ENCODE data around the gene SCGB3A2.

Gene SCGB3A2, protein sequence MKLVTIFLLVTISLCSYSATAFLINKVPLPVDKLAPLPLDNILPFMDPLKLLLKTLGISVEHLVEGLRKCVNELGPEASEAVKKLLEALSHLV

DNA sequence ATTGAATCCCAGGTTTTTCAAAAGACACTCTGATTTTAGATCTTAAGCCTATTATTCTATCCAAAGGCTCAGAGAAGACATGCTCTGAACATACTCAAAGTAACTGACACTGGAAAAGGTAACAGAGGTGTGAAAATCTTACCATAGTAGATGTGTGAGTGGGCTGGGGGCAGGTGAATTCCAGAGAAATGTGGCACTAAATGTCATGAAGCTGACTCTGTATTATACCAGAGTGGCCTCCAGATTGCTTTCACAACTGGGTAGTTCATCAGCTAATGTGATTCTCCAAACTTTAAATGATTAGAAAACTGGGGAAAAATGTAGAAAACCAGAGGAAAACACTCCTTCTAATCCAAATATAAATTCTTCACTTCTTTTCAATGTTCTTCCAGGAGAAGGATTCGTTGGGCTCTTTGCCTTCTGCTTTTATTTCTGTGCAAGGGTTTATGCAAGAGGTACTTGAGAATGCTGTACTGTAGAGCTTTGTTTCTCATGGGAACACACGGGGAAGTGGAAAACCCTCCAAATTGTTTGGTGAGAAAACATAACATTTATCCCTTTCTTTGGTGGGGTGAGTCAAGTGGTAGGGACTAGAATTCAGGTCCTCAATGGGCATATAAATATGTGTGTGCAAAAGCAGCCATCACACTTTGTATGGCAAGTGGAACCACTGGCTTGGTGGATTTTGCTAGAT lies at the start of gene SCGB3A2:
Gene SCGB3A2, plus strand, starts transcription at position 646 of the 694 bp plus-strand sequence. CDS start 93 bp downstream, outside the sequence.
- DNase-seq = no peak

DNA sequence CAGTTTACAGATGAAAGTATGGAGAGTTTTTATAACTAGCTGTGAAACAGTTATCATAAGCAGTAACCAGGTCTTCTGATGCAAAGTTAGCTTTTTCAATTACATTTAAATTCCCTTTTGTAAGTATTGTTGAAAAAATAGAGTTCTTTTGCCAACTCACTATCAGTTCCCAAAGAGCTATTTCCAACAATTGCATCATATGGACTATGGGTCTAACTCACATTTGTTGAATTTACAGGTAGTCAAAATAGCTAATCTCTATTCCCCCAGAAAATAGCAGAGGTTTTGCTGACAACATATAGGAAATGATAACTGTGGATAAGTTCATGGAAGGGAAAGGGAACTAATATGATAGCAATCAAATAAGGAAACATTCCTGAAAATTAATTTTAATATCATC lies 48.5 kb upstream of the SCGB3A2 start:
- DNase-seq = no peak

DNA sequence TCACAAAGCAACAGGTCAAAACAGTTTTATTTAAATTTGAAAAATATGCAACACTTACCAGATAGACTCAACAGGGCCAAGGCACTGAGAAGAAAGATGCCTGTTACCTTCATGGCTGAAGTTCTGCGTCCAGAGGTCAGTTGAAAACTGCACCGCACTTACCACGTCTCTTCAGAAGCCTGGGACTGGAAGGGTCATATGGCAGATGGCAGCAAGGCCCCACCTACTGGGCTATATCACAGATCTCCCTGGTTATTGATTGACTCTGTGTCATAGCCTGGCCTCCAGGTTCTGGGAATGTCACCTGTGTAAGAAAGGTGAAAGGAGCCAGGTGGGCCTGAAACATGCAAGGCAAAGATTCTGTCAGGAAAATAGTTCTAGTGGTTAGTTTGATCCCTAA lies 47.0 kb upstream of the SCGB3A2 start, which contains the start of gene SPINK1:
Gene SPINK1, minus strand, starts transcription at position 207 of the 400 bp plus-strand sequence. Its CDS starts 94 bp downstream, at position 113.
- no peak for DNase-seq

DNA sequence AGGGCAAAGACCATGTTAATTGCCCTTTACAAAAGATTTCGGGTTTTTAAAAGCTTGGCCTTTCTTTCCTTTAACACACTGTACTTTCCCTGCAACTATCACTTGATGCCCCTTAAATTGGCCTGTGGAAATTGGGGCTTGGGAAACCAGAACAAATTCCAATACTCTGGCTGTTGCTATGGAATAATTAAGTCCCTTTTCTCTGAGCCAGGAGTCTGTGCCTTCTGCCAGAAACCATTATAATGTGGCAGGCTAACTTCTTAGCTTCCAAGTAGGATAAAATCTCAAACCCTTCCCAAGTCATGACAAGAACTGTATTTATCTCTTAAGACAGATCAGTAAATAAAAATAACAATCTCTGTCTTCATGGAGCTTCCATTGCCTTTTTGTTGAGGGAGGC lies 46.0 kb upstream of the SCGB3A2 start:
- no peak for DNase-seq

DNA sequence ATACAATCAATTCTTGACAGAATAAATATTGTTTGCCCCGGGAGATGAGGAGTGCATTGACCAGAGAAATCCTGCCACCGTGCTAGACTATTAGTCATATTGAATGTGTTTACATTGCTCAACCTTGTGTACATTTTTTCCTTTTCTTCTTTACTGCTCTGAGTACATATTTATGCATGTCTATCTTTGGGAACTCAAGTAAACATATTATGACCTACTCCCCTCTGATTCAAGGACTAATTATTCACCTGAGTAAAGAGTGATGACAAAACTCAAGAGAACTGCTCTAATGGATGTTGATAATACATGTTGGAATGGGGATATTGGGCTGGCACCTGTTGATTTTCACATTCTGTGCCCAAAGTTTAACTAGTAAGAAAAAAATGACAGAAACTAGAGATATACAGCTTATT lies 43.1 kb upstream of the SCGB3A2 start:
- DNase-seq = no peak

GRCh38 chr5:147836439-147836838 lies 42.1 kb upstream of the SCGB3A2 start:
- no peak for DNase-seq

DNA sequence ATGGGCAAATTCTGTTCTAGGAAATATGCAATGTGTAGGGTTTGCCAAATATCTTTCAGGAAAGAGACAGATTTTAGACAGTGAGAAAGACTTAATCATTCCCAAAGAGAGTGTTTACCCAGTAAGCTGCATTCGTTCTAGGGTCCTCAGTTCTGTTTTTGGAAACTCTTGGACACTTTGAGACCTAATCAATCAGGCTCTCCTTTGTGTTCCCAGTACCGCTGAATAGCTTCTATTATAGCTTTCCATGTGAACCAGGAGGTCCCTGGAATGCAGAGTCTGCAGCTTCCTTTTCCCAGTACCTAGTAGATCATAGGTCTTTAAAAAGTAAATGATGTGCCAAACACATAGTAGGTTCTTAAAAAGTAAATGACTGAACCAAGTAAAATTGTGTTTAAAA lies 35.6 kb upstream of the SCGB3A2 start:
- no peak for DNase-seq

DNA sequence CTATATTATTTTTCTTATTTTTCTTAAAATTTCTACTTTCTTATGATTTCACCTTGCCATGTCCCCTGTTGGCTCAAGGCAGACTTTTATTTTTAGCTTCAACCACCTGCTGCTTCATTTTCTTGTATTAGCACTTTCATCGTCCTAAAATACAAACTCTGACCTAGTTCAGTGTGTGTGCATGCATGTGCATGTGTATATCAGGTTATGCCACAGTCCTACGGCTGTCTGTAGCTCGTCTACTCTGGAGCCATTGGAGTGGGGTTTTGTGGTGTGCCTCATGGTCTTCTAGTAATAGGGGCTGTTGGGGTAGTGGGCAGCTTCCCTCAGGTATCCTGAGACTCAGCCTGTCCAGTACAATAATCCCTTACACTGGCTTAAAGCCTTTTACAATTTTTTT lies 33.7 kb upstream of the SCGB3A2 start:
- DNase-seq = no peak

DNA sequence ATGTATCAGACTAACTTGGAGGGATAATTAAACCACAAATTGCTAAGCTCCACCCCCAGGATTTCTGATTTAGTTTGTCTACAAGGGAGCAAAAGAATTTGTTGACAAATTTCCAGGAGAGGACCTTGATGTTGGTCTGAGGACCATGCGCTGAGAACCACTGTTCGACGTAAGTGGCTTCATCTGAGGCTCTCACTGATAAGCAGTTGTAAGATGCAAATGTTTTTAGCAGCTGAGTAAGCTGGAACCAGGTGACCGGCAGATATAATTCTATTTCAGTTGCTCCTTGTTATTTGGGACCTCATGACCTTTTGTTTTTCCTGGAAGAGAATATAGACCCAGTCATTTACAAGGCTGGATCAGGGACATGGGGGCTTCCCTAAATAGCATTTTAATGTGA lies 32.9 kb upstream of the SCGB3A2 start:
- no peak for DNase-seq

DNA sequence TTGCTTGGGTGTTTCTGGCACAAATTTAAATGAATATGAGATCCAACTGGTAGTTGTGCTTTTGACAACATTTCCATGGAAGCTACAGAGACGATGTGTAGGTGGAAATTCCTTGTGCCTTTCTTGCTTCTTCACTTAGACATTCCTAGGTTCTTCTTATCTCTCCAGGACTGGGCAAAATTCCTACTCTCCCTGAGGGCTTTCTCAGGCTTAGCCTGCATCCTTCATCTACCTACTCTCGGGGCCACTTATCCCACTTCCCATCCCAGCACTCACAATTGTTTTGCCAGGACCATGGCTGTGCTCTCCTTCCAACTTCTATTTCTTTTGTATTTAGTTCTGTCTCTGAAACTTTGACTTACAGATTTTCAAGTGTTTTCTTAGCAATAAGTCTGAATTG lies 29.3 kb upstream of the SCGB3A2 start:
- DNase-seq = no peak

GRCh38 chr5:147851578-147851977 lies 26.9 kb upstream of the SCGB3A2 start:
- no peak for DNase-seq

- DNase-seq = no peak
These were observed 26.1 kb upstream of the SCGB3A2 start for GRCh38 chr5:147852365-147852764.

DNA sequence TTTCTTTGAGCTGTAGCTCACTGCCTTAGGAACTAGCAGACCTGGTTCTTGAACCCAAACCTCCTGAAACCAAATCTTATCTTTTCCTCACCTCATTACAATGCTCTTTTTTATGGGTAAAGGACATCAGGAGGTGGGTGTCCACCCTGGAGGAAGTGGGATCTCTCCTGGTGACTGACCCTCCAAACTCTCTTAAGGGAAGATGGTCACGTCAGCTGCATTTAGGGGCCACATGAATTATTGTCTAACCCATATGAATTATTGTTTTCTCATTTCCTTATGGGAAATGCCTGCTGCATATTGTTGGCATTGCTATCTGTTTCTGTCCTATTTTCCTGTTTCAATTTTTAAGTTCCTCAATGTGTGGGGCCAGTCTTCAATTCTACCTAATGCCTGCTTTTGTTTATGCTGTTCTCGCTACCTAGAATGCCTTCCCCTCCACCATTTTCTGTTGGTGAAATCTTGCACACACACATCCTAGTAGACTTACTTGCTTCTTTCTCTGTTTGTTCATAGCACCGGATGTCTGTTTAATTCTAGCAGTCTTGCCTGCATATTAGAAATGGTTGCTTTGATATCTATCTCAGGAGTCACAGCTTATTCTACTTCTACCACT lies 25.0 kb upstream of the SCGB3A2 start:
- no peak for DNase-seq

DNA sequence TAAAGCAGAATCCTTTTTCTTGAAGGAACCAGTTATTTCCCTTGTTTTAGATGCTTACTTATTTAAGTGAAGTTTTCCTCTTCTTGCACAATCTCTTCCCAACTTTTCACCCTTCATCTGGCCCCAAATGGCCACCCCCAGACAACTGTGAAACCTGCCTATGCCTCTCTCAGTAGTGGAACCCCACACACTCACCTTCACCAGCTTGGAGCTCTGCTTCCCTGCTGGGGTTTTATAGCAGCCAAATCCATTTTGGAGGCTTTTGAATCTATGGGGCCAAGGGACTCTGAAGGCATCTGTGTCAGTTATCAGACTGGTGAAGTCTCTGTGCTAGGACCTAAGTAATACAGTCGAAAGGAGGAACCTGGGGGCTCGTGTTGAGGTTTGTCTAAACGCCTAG lies 24.2 kb upstream of the SCGB3A2 start:
- no peak for DNase-seq

DNA sequence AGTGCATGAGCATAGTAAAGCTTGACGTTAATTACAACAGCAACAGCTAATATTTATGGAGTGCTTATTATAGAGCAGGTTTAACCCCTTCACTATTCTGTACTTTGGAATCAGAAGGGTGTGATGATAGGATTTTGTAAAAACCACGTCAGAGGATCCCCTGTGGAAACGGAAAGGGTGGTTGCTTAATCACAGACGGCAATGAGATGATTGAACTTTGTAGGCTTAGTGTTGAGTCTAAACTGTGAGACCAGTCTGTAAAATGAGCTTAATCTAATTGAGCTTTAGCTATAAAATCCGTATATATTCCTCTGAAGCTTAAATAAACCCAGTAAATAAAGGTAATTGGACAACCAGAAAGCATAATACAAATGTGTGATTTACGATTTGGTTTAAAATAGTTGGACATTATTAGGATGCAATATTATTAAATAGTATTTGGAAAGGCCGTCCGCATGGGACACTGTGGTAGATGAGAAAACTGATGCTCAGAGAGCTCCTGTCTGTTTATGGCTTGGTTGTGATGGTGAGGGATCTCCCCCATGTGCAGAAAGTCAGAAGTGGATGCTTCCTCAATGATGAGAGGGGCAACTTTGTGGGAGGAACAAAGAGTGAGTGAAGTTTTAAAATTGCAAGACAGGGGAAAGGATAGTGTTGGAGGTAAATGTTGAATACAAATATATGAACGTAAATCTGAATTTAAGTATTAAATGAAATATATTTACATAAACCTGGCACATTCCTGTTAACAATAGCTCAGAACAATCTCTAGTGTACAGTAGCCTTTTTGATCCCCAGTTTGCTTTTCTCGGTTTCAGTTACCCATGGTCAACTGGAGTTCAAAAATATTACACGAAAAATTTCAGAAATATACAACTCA lies 23.4 kb upstream of the SCGB3A2 start:
- no peak for DNase-seq

DNA sequence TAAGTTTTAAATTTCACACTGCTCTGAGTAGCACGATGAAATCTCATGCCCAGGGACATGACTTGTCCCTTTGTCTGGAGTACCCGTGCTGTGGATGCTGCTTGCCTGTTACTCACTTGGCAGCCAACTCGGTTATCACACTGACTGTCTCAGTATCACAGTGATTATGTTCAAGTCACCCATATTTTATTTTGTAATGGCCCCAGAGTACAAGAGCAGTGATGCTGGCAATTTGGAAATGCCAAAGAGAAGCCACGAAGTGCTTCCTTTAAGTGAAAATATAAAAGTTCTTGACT lies 22.8 kb upstream of the SCGB3A2 start:
- DNase-seq = no peak

DNA sequence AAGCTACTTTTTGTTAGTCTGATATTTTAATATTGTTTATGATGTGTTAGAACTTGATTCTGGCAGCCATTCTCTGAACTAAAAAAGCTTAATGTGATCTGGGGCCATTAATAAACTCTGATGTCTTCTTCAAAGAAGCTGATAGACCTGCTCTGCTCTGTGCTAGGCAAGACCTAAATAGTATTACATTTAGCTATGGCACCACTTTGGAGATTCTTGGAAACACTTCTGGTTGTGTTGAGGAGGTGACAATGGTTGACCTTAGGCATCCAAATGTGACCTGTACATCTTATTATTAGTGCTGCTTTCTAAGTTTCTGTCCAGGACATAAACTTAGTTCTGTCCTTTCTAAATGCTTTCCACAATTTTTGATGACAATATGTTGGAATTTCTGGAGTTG lies 21.7 kb upstream of the SCGB3A2 start:
- DNase-seq = no peak

GRCh38 chr5:147857302-147858129 lies 21.0 kb upstream of the SCGB3A2 start:
- peak; percentile 1 to 10 for DNase-seq

GRCh38 chr5:147858565-147858964 lies 19.9 kb upstream of the SCGB3A2 start:
- DNase-seq = no peak

GRCh38 chr5:147859962-147860640 lies 18.4 kb upstream of the SCGB3A2 start:
- DNase-seq = no peak

GRCh38 chr5:147860641-147861025 lies 17.9 kb upstream of the SCGB3A2 start:
- no peak for DNase-seq
